ENCODE data around the gene MAPKBP1.

The MAPKBP1 gene

GRCh38 chr15:41843571-41843970 is 69.3 kb downstream of the MAPKBP1 start:
- no peak for TF ChIP-seq CTCF (IDR thresholded peaks at IDR 0.05; ENCODE audit: low read depth, low read length)
- no peak overlapping the region for H3K4me3 ChIP-seq (ENCODE audit: low read depth, low read length)

GRCh38 chr15:41844814-41845213 is 70.5 kb downstream of the MAPKBP1 start:
- no peak overlapping the region for H3K4me3 ChIP-seq (ENCODE audit: low read depth, low read length)
- TF ChIP-seq CTCF (IDR thresholded peaks at IDR 0.05; ENCODE audit: low read depth, low read length) = no peak

GRCh38 chr15:41847206-41847605 is 72.9 kb downstream of the MAPKBP1 start:
- H3K4me3 ChIP-seq (ENCODE audit: low read depth, low read length) = no peak overlapping the region
- TF ChIP-seq CTCF (IDR thresholded peaks at IDR 0.05; ENCODE audit: low read depth, low read length) = no peak

- TF ChIP-seq CTCF (IDR thresholded peaks at IDR 0.05; ENCODE audit: low read depth, low read length) = no peak
- H3K4me3 ChIP-seq (ENCODE audit: low read depth, low read length) = no peak overlapping the region
Measured at GRCh38 chr15:41847981-41848380, 73.7 kb downstream of the MAPKBP1 start.

- no peak for TF ChIP-seq CTCF (IDR thresholded peaks at IDR 0.05; ENCODE audit: low read depth, low read length)
Measured at GRCh38 chr15:41848631-41849030, 74.3 kb downstream of the MAPKBP1 start.

GRCh38 chr15:41849204-41849603 is 74.9 kb downstream of the MAPKBP1 start:
- TF ChIP-seq CTCF (IDR thresholded peaks at IDR 0.05; ENCODE audit: low read depth, low read length) = no peak
- H3K4me3 ChIP-seq (ENCODE audit: low read depth, low read length) = no peak overlapping the region

More at GRCh38 chr15:41848631-41849030, 74.3 kb downstream of the MAPKBP1 start:
- no peak overlapping the region for H3K4me3 ChIP-seq (ENCODE audit: low read depth, low read length)

GRCh38 chr15:41849861-41850260 is 75.6 kb downstream of the MAPKBP1 start:
- TF ChIP-seq CTCF (IDR thresholded peaks at IDR 0.05; ENCODE audit: low read depth, low read length) = no peak
- H3K4me3 ChIP-seq (ENCODE audit: low read depth, low read length) = no peak overlapping the region
